ENCODE results near the gene FAM193A.
"Not testable (repeated sequence)": the region's sequence is repeated elsewhere in the genome, so short reads cannot be mapped to it uniquely, and the experiment has no call there.

Gene FAM193A

GRCh38 chr4:2723751-2724150 lies 187.3 kb downstream of the FAM193A start:
- H3K36me3 ChIP-seq (ENCODE audit: control insufficient read depth, insufficient read depth, low read length): peaks cover 67% of the 10 kb centered on the region
- H3K27ac ChIP-seq (ENCODE audit: low read depth, low read length, severe bottlenecking): no peak overlapping the region
- no peak overlapping the region for H3K4me3 ChIP-seq (ENCODE audit: extremely low read depth, insufficient read depth, low read length, poor library complexity, severe bottlenecking)
- no peaks in the 10 kb centered on the region for H3K4me1 ChIP-seq (ENCODE audit: control insufficient read depth, insufficient read depth, low read length, poor library complexity, severe bottlenecking)
- 92 to 100% methylated on average over 1 to 2 of the region's 3 CpGs for WGBS, 2 experiments (ENCODE audit: insufficient coverage in 2 of 2)
- no peaks in the 10 kb centered on the region for H3K9me3 ChIP-seq (ENCODE audit: control insufficient read depth, low read length)

- Histone ChIP-seq H3K36me3 (ENCODE audit: control insufficient read depth, insufficient read depth, low read length) (peaks cover 67% of the 10 kb centered on the region), H3K9me3 (ENCODE audit: control insufficient read depth, low read length) (no peaks in the 10 kb centered on the region), H3K27ac (ENCODE audit: low read depth, low read length, severe bottlenecking) (no peak overlapping the region), H3K4me3 (ENCODE audit: extremely low read depth, insufficient read depth, low read length, poor library complexity, severe bottlenecking) (no peak overlapping the region), H3K4me1 (ENCODE audit: control insufficient read depth, insufficient read depth, low read length, poor library complexity, severe bottlenecking) (no peaks in the 10 kb centered on the region)
- 92 to 100% methylated on average over 1 of the region's 4 CpGs for WGBS, 2 experiments (ENCODE audit: insufficient coverage in 2 of 2)
Observed at GRCh38 chr4:2725380-2725779, 188.9 kb downstream of the FAM193A start.

GRCh38 chr4:2726881-2727280 lies 190.4 kb downstream of the FAM193A start:
- H3K4me1 ChIP-seq (ENCODE audit: control insufficient read depth, insufficient read depth, low read length, poor library complexity, severe bottlenecking); H3K4me3 ChIP-seq (ENCODE audit: extremely low read depth, insufficient read depth, low read length, poor library complexity, severe bottlenecking); H3K27ac ChIP-seq (ENCODE audit: low read depth, low read length, severe bottlenecking); H3K9me3 ChIP-seq (ENCODE audit: control insufficient read depth, low read length): not testable (repeated sequence)
- H3K36me3 ChIP-seq (ENCODE audit: control insufficient read depth, insufficient read depth, low read length): peaks cover 67% of the 10 kb centered on the region
- 95 to 96% methylated on average over 15 to 16 of the region's 17 CpGs for WGBS, 2 experiments (ENCODE audit: insufficient coverage in 2 of 2)

GRCh38 chr4:2728221-2728620 lies 191.8 kb downstream of the FAM193A start:
- Histone ChIP-seq H3K9me3 (ENCODE audit: control insufficient read depth, low read length) (no peaks in the 10 kb centered on the region), H3K4me3 (ENCODE audit: extremely low read depth, insufficient read depth, low read length, poor library complexity, severe bottlenecking) (no peak overlapping the region), H3K36me3 (ENCODE audit: control insufficient read depth, insufficient read depth, low read length) (peaks cover 74% of the 10 kb centered on the region), H3K27ac (ENCODE audit: low read depth, low read length, severe bottlenecking) (no peak overlapping the region), H3K4me1 (ENCODE audit: control insufficient read depth, insufficient read depth, low read length, poor library complexity, severe bottlenecking) (no peaks in the 10 kb centered on the region)
- WGBS, 2 experiments (ENCODE audit: insufficient coverage in 2 of 2): 100% methylated on average over 1 of the region's 3 CpGs

GRCh38 chr4:2728806-2729532 lies 192.5 kb downstream of the FAM193A start:
- H3K36me3 ChIP-seq (ENCODE audit: control insufficient read depth, insufficient read depth, low read length): peaks cover 78% of the 10 kb centered on the region
- no peaks in the 10 kb centered on the region for H3K9me3 ChIP-seq (ENCODE audit: control insufficient read depth, low read length)
- 96% methylated on average over 7 to 10 of the region's 12 CpGs for WGBS, 2 experiments (ENCODE audit: insufficient coverage in 2 of 2)
- H3K27ac ChIP-seq (ENCODE audit: low read depth, low read length, severe bottlenecking): no peak overlapping the region
- no peak overlapping the region for H3K4me3 ChIP-seq (ENCODE audit: extremely low read depth, insufficient read depth, low read length, poor library complexity, severe bottlenecking)
- no peaks in the 10 kb centered on the region for H3K4me1 ChIP-seq (ENCODE audit: control insufficient read depth, insufficient read depth, low read length, poor library complexity, severe bottlenecking)

- Histone ChIP-seq H3K36me3 (ENCODE audit: control insufficient read depth, insufficient read depth, low read length) (peaks cover 76% of the 10 kb centered on the region), H3K4me3 (ENCODE audit: extremely low read depth, insufficient read depth, low read length, poor library complexity, severe bottlenecking) (no peak overlapping the region)
- WGBS, 2 experiments (ENCODE audit: insufficient coverage in 2 of 2): 97 to 98% methylated on average over 7 to 9 of the region's 9 CpGs
Observed at GRCh38 chr4:2729533-2729875, 193.1 kb downstream of the FAM193A start.

GRCh38 chr4:2731907-2732317 lies 195.5 kb downstream of the FAM193A start:
- Histone ChIP-seq H3K27ac (ENCODE audit: low read depth, low read length, severe bottlenecking) (no peak overlapping the region), H3K9me3 (ENCODE audit: control insufficient read depth, low read length) (peaks cover 10% of the 10 kb centered on the region), H3K36me3 (ENCODE audit: control insufficient read depth, insufficient read depth, low read length) (peaks cover 64% of the 10 kb centered on the region), H3K4me1 (ENCODE audit: control insufficient read depth, insufficient read depth, low read length, poor library complexity, severe bottlenecking) (no peaks in the 10 kb centered on the region), H3K4me3 (ENCODE audit: extremely low read depth, insufficient read depth, low read length, poor library complexity, severe bottlenecking) (no peak overlapping the region)
- 96 to 97% methylated on average over 21 to 28 of the region's 28 CpGs for WGBS, 2 experiments (ENCODE audit: insufficient coverage in 2 of 2)

More at GRCh38 chr4:2729533-2729875, 193.1 kb downstream of the FAM193A start:
- Histone ChIP-seq H3K9me3 (ENCODE audit: control insufficient read depth, low read length) (no peaks in the 10 kb centered on the region), H3K4me1 (ENCODE audit: control insufficient read depth, insufficient read depth, low read length, poor library complexity, severe bottlenecking) (no peaks in the 10 kb centered on the region), H3K27ac (ENCODE audit: low read depth, low read length, severe bottlenecking) (no peak overlapping the region)

- H3K9me3 ChIP-seq (ENCODE audit: control insufficient read depth, low read length): peaks cover 11% of the 10 kb centered on the region
- H3K27ac ChIP-seq (ENCODE audit: low read depth, low read length, severe bottlenecking): no peak overlapping the region
- peaks cover 60% of the 10 kb centered on the region for H3K36me3 ChIP-seq (ENCODE audit: control insufficient read depth, insufficient read depth, low read length)
- H3K4me3 ChIP-seq (ENCODE audit: extremely low read depth, insufficient read depth, low read length, poor library complexity, severe bottlenecking): no peak overlapping the region
- no peaks in the 10 kb centered on the region for H3K4me1 ChIP-seq (ENCODE audit: control insufficient read depth, insufficient read depth, low read length, poor library complexity, severe bottlenecking)
- WGBS, 2 experiments (ENCODE audit: insufficient coverage in 2 of 2): 97 to 100% methylated on average over 2 to 5 of the region's 6 CpGs
Observed at GRCh38 chr4:2732526-2732925, 196.1 kb downstream of the FAM193A start.

GRCh38 chr4:2733001-2733843 lies 196.8 kb downstream of the FAM193A start:
- Histone ChIP-seq H3K4me1 (ENCODE audit: control insufficient read depth, insufficient read depth, low read length, poor library complexity, severe bottlenecking) (no peaks in the 10 kb centered on the region), H3K36me3 (ENCODE audit: control insufficient read depth, insufficient read depth, low read length) (peaks cover 57% of the 10 kb centered on the region), H3K4me3 (ENCODE audit: extremely low read depth, insufficient read depth, low read length, poor library complexity, severe bottlenecking) (no peak overlapping the region), H3K9me3 (ENCODE audit: control insufficient read depth, low read length) (peaks cover 11% of the 10 kb centered on the region), H3K27ac (ENCODE audit: low read depth, low read length, severe bottlenecking) (no peak overlapping the region)
- 94 to 95% methylated on average over 19 to 21 of the region's 21 CpGs for WGBS, 2 experiments (ENCODE audit: insufficient coverage in 2 of 2)

GRCh38 chr4:2733844-2734574 lies 197.6 kb downstream of the FAM193A start:
- H3K4me3 ChIP-seq (ENCODE audit: extremely low read depth, insufficient read depth, low read length, poor library complexity, severe bottlenecking): no peak overlapping the region
- peaks cover 11% of the 10 kb centered on the region for H3K9me3 ChIP-seq (ENCODE audit: control insufficient read depth, low read length)
- no peaks in the 10 kb centered on the region for H3K4me1 ChIP-seq (ENCODE audit: control insufficient read depth, insufficient read depth, low read length, poor library complexity, severe bottlenecking)
- peaks cover 49% of the 10 kb centered on the region for H3K36me3 ChIP-seq (ENCODE audit: control insufficient read depth, insufficient read depth, low read length)
- 88% methylated on average over 1 of the region's 2 CpGs; no CpG with 5 or more reads in 1 of the 2 experiments for WGBS, 2 experiments (ENCODE audit: insufficient coverage in 2 of 2)
- H3K27ac ChIP-seq (ENCODE audit: low read depth, low read length, severe bottlenecking): no peak overlapping the region

Data from mesodermal cell (in vitro differentiated cells).